Measurements from ENCODE around the gene GPC5.

The GPC5 gene

GRCh38 chr13:92346046-92346445, 947.6 kb downstream of the GPC5 start (continued):
- TF ChIP-seq ZXDB (tag by site-specific recombination; IDR thresholded peaks at IDR 0.05), result no peak

GRCh38 chr13:92354583-92354982, 956.2 kb downstream of the GPC5 start:
- ChIA-PET CTCF (interaction anchor here (0.7 kb wide), 2 partner anchors 137 to 392 kb away, joined by 3 read pairs; no protein-coding TSS in a partner anchor), POLR2A (no interaction called here)
- Histone ChIP-seq H3K27ac (ENCODE audit: extremely low read depth, low read depth, low read length) (no peak overlapping the region), H3K36me3 (ENCODE audit: control insufficient read depth in 2 of 2, insufficient read depth in 1 of 2, low read length in 2 of 2) (no peaks in the 10 kb centered on the region), H3K4me1 (ENCODE audit: control insufficient read depth, insufficient read depth, low read length) (no peaks in the 10 kb centered on the region), H3K4me3 (ENCODE audit: low read depth, low read length) (no peak overlapping the region), H3K9me3 (ENCODE audit: control insufficient read depth, insufficient read depth, low read depth, low read length) (no peaks in the 10 kb centered on the region)
- TF ChIP-seq ZNF670 (tag by site-specific recombination; IDR thresholded peaks at IDR 0.05; ENCODE audit: low read depth) (no peak), ZFHX2 (tag by site-specific recombination; conservative IDR thresholded peaks at IDR 0.05) (no peak), ZNF654 (tag by site-specific recombination; IDR thresholded peaks at IDR 0.05; ENCODE audit: low read depth) (no peak), ZNF792 (tag by site-specific recombination; IDR thresholded peaks at IDR 0.05) (no peak)

- no peak overlapping the region for H3K27ac ChIP-seq (ENCODE audit: extremely low read depth, low read depth, low read length)
- ChIA-PET POLR2A (no interaction called here), CTCF (no interaction called here)
- H3K36me3 ChIP-seq (ENCODE audit: control insufficient read depth in 2 of 2, insufficient read depth in 1 of 2, low read length in 2 of 2), result no peaks in the 10 kb centered on the region
- no peaks in the 10 kb centered on the region for H3K4me1 ChIP-seq (ENCODE audit: control insufficient read depth, insufficient read depth, low read length)
- no peaks in the 10 kb centered on the region for H3K9me3 ChIP-seq (ENCODE audit: control insufficient read depth, insufficient read depth, low read depth, low read length)
- no peak overlapping the region for H3K4me3 ChIP-seq (ENCODE audit: low read depth, low read length)
- TF ChIP-seq SETDB1 (IDR thresholded peaks at IDR 0.05; ENCODE audit: insufficient read length, low read length), result no peak
- TF ChIP-seq KLF1 (tag by site-specific recombination; IDR thresholded peaks at IDR 0.05), result no peak
- TF ChIP-seq ZNF704 (tag by site-specific recombination; IDR thresholded peaks at IDR 0.05), result no peak
- TF ChIP-seq ZBTB49 (tag by site-specific recombination; IDR thresholded peaks at IDR 0.05; ENCODE audit: low read depth), result no peak
- no peak for TF ChIP-seq ZNF518A (tag by site-specific recombination; conservative IDR thresholded peaks at IDR 0.05; ENCODE audit: low read depth)
- TF ChIP-seq ZNF777 (tag by site-specific recombination; IDR thresholded peaks at IDR 0.05; ENCODE audit: borderline replicate concordance), result no peak
- TF ChIP-seq ZNF521 (tag by site-specific recombination; IDR thresholded peaks at IDR 0.05), result no peak
- no peak for TF ChIP-seq ZNF558 (tag by site-specific recombination; IDR thresholded peaks at IDR 0.05)
- TF ChIP-seq OVOL3 (tag by site-specific recombination; IDR thresholded peaks at IDR 0.05), result no peak
- no peak for TF ChIP-seq HOXA7 (CRISPR knock-in tag; IDR thresholded peaks at IDR 0.05; ENCODE audit: borderline replicate concordance)
- TF ChIP-seq KLF7 (tag by site-specific recombination; IDR thresholded peaks at IDR 0.05; ENCODE audit: borderline replicate concordance), result no peak
- TF ChIP-seq ZFP37 (tag by site-specific recombination; IDR thresholded peaks at IDR 0.05), result no peak
- TF ChIP-seq ZNF18 (tag by site-specific recombination; IDR thresholded peaks at IDR 0.05), result no peak
These were observed 956.8 kb downstream of the GPC5 start for GRCh38 chr13:92355213-92355612.

Data from HEK293 (cell line).